ENCODE results near the gene MBOAT1.

MBOAT1 gene

GRCh38 chr6:20162515-20162914 is 49.8 kb downstream of the MBOAT1 start:
- Histone ChIP-seq H3K27me3 (ENCODE audit: control insufficient read depth in 2 of 2, insufficient read depth in 2 of 2, low read length in 2 of 2) (no peaks in the 10 kb centered on the region), H3K9me3 (ENCODE audit: control insufficient read depth in 2 of 2, low read length in 2 of 2) (no peaks in the 10 kb centered on the region), H3K4me1 (ENCODE audit: control insufficient read depth in 2 of 2, insufficient read depth in 2 of 2, low read length in 2 of 2) (peaks cover 2 to 4% of the 10 kb centered on the region in 2 donors), H3K27ac (ENCODE audit: low read depth in 2 of 2, low read length in 2 of 2) (no peak overlapping the region), H3K4me3 (ENCODE audit: low read length in 2 of 2) (no peak overlapping the region), H3K9ac (ENCODE audit: low read depth in 1 of 2, low read length in 2 of 2) (no peak overlapping the region), H3K36me3 (ENCODE audit: control insufficient read depth in 2 of 2, insufficient read depth in 2 of 2, low read length in 2 of 2) (peaks cover 0 to 6% of the 10 kb centered on the region in 2 donors)

GRCh38 chr6:20160541-20161283 is 51.6 kb downstream of the MBOAT1 start:
- Histone ChIP-seq H3K4me3 (ENCODE audit: low read length in 2 of 2) (no peak overlapping the region), H3K36me3 (ENCODE audit: control insufficient read depth in 2 of 2, insufficient read depth in 2 of 2, low read length in 2 of 2) (peaks cover 0 to 3% of the 10 kb centered on the region in 2 donors), H3K27me3 (ENCODE audit: control insufficient read depth in 2 of 2, insufficient read depth in 2 of 2, low read length in 2 of 2) (no peaks in the 10 kb centered on the region), H3K9me3 (ENCODE audit: control insufficient read depth in 2 of 2, low read length in 2 of 2) (no peaks in the 10 kb centered on the region), H3K27ac (ENCODE audit: low read depth in 2 of 2, low read length in 2 of 2) (peak overlapping the region in 1 of 2 donors; percentile 20), H3K4me1 (ENCODE audit: control insufficient read depth in 2 of 2, insufficient read depth in 2 of 2, low read length in 2 of 2) (peaks cover 2 to 4% of the 10 kb centered on the region in 2 donors), H3K9ac (ENCODE audit: low read depth in 1 of 2, low read length in 2 of 2) (no peak overlapping the region)

GRCh38 chr6:20159781-20160540 is 52.3 kb downstream of the MBOAT1 start:
- H3K27me3 ChIP-seq (ENCODE audit: control insufficient read depth in 2 of 2, insufficient read depth in 2 of 2, low read length in 2 of 2) = no peaks in the 10 kb centered on the region
- H3K9ac ChIP-seq (ENCODE audit: low read depth in 1 of 2, low read length in 2 of 2) = no peak overlapping the region
- H3K27ac ChIP-seq (ENCODE audit: low read depth in 2 of 2, low read length in 2 of 2) = no peak overlapping the region
- peaks cover 0 to under 1% of the 10 kb centered on the region in 2 donors for H3K36me3 ChIP-seq (ENCODE audit: control insufficient read depth in 2 of 2, insufficient read depth in 2 of 2, low read length in 2 of 2)
- H3K4me1 ChIP-seq (ENCODE audit: control insufficient read depth in 2 of 2, insufficient read depth in 2 of 2, low read length in 2 of 2) = peaks cover 4 to 8% of the 10 kb centered on the region in 2 donors
- H3K9me3 ChIP-seq (ENCODE audit: control insufficient read depth in 2 of 2, low read length in 2 of 2) = no peaks in the 10 kb centered on the region
- no peak overlapping the region for H3K4me3 ChIP-seq (ENCODE audit: low read length in 2 of 2)

- H3K27me3 ChIP-seq (ENCODE audit: control insufficient read depth in 2 of 2, insufficient read depth in 2 of 2, low read length in 2 of 2) = no peaks in the 10 kb centered on the region
- no peak overlapping the region for H3K4me3 ChIP-seq (ENCODE audit: low read length in 2 of 2)
- no peak overlapping the region for H3K9ac ChIP-seq (ENCODE audit: low read depth in 1 of 2, low read length in 2 of 2)
- H3K36me3 ChIP-seq (ENCODE audit: control insufficient read depth in 2 of 2, insufficient read depth in 2 of 2, low read length in 2 of 2) = no peaks in the 10 kb centered on the region
- no peaks in the 10 kb centered on the region for H3K9me3 ChIP-seq (ENCODE audit: control insufficient read depth in 2 of 2, low read length in 2 of 2)
- peaks cover 4 to 13% of the 10 kb centered on the region in 2 donors for H3K4me1 ChIP-seq (ENCODE audit: control insufficient read depth in 2 of 2, insufficient read depth in 2 of 2, low read length in 2 of 2)
- no peak overlapping the region for H3K27ac ChIP-seq (ENCODE audit: low read depth in 2 of 2, low read length in 2 of 2)
These were observed 53.2 kb downstream of the MBOAT1 start for GRCh38 chr6:20159098-20159497.

- Histone ChIP-seq H3K27me3 (ENCODE audit: control insufficient read depth in 2 of 2, insufficient read depth in 2 of 2, low read length in 2 of 2) (no peaks in the 10 kb centered on the region), H3K9ac (ENCODE audit: low read depth in 1 of 2, low read length in 2 of 2) (no peak overlapping the region), H3K36me3 (ENCODE audit: control insufficient read depth in 2 of 2, insufficient read depth in 2 of 2, low read length in 2 of 2) (no peaks in the 10 kb centered on the region), H3K9me3 (ENCODE audit: control insufficient read depth in 2 of 2, low read length in 2 of 2) (no peaks in the 10 kb centered on the region), H3K4me1 (ENCODE audit: control insufficient read depth in 2 of 2, insufficient read depth in 2 of 2, low read length in 2 of 2) (peaks cover 4 to 13% of the 10 kb centered on the region in 2 donors), H3K4me3 (ENCODE audit: low read length in 2 of 2) (no peak overlapping the region), H3K27ac (ENCODE audit: low read depth in 2 of 2, low read length in 2 of 2) (no peak overlapping the region)
These were observed 53.6 kb downstream of the MBOAT1 start for GRCh38 chr6:20158676-20159075.

- no peaks in the 10 kb centered on the region for H3K27me3 ChIP-seq (ENCODE audit: control insufficient read depth in 2 of 2, insufficient read depth in 2 of 2, low read length in 2 of 2)
- no peaks in the 10 kb centered on the region for H3K9me3 ChIP-seq (ENCODE audit: control insufficient read depth in 2 of 2, low read length in 2 of 2)
These were observed 55.4 kb downstream of the MBOAT1 start for GRCh38 chr6:20156824-20157223.

GRCh38 chr6:20154753-20155152 is 57.5 kb downstream of the MBOAT1 start:
- Histone ChIP-seq H3K9ac (ENCODE audit: low read depth in 1 of 2, low read length in 2 of 2) (no peak overlapping the region), H3K27me3 (ENCODE audit: control insufficient read depth in 2 of 2, insufficient read depth in 2 of 2, low read length in 2 of 2) (no peaks in the 10 kb centered on the region), H3K4me3 (ENCODE audit: low read length in 2 of 2) (no peak overlapping the region), H3K36me3 (ENCODE audit: control insufficient read depth in 2 of 2, insufficient read depth in 2 of 2, low read length in 2 of 2) (peaks cover 5 to 6% of the 10 kb centered on the region in 2 donors), H3K4me1 (ENCODE audit: control insufficient read depth in 2 of 2, insufficient read depth in 2 of 2, low read length in 2 of 2) (peaks cover 4 to 11% of the 10 kb centered on the region in 2 donors), H3K27ac (ENCODE audit: low read depth in 2 of 2, low read length in 2 of 2) (no peak overlapping the region), H3K9me3 (ENCODE audit: control insufficient read depth in 2 of 2, low read length in 2 of 2) (no peaks in the 10 kb centered on the region)

More at GRCh38 chr6:20156824-20157223, 55.4 kb downstream of the MBOAT1 start:
- Histone ChIP-seq H3K4me3 (ENCODE audit: low read length in 2 of 2) (no peak overlapping the region), H3K36me3 (ENCODE audit: control insufficient read depth in 2 of 2, insufficient read depth in 2 of 2, low read length in 2 of 2) (no peaks in the 10 kb centered on the region), H3K27ac (ENCODE audit: low read depth in 2 of 2, low read length in 2 of 2) (no peak overlapping the region), H3K4me1 (ENCODE audit: control insufficient read depth in 2 of 2, insufficient read depth in 2 of 2, low read length in 2 of 2) (peaks cover 4 to 13% of the 10 kb centered on the region in 2 donors), H3K9ac (ENCODE audit: low read depth in 1 of 2, low read length in 2 of 2) (no peak overlapping the region)

GRCh38 chr6:20153194-20153593 is 59.1 kb downstream of the MBOAT1 start:
- Histone ChIP-seq H3K4me1 (ENCODE audit: control insufficient read depth in 2 of 2, insufficient read depth in 2 of 2, low read length in 2 of 2) (peaks cover 2 to 11% of the 10 kb centered on the region in 2 donors), H3K27ac (ENCODE audit: low read depth in 2 of 2, low read length in 2 of 2) (no peak overlapping the region), H3K4me3 (ENCODE audit: low read length in 2 of 2) (no peak overlapping the region), H3K9ac (ENCODE audit: low read depth in 1 of 2, low read length in 2 of 2) (no peak overlapping the region), H3K27me3 (ENCODE audit: control insufficient read depth in 2 of 2, insufficient read depth in 2 of 2, low read length in 2 of 2) (no peaks in the 10 kb centered on the region), H3K9me3 (ENCODE audit: control insufficient read depth in 2 of 2, low read length in 2 of 2) (no peaks in the 10 kb centered on the region), H3K36me3 (ENCODE audit: control insufficient read depth in 2 of 2, insufficient read depth in 2 of 2, low read length in 2 of 2) (peaks cover 5 to 6% of the 10 kb centered on the region in 2 donors)

GRCh38 chr6:20148433-20148832 is 63.8 kb downstream of the MBOAT1 start:
- Histone ChIP-seq H3K4me1 (ENCODE audit: control insufficient read depth in 2 of 2, insufficient read depth in 2 of 2, low read length in 2 of 2) (no peaks in the 10 kb centered on the region), H3K36me3 (ENCODE audit: control insufficient read depth in 2 of 2, insufficient read depth in 2 of 2, low read length in 2 of 2) (peaks cover 16 to 28% of the 10 kb centered on the region in 2 donors), H3K4me3 (ENCODE audit: low read length in 2 of 2) (no peak overlapping the region), H3K27ac (ENCODE audit: low read depth in 2 of 2, low read length in 2 of 2) (no peak overlapping the region), H3K27me3 (ENCODE audit: control insufficient read depth in 2 of 2, insufficient read depth in 2 of 2, low read length in 2 of 2) (no peaks in the 10 kb centered on the region), H3K9ac (ENCODE audit: low read depth in 1 of 2, low read length in 2 of 2) (no peak overlapping the region), H3K9me3 (ENCODE audit: control insufficient read depth in 2 of 2, low read length in 2 of 2) (no peaks in the 10 kb centered on the region)

- no peaks in the 10 kb centered on the region for H3K4me1 ChIP-seq (ENCODE audit: control insufficient read depth in 2 of 2, insufficient read depth in 2 of 2, low read length in 2 of 2)
- no peaks in the 10 kb centered on the region for H3K27me3 ChIP-seq (ENCODE audit: control insufficient read depth in 2 of 2, insufficient read depth in 2 of 2, low read length in 2 of 2)
- H3K9me3 ChIP-seq (ENCODE audit: control insufficient read depth in 2 of 2, low read length in 2 of 2) = no peaks in the 10 kb centered on the region
- peaks cover 23 to 33% of the 10 kb centered on the region in 2 donors for H3K36me3 ChIP-seq (ENCODE audit: control insufficient read depth in 2 of 2, insufficient read depth in 2 of 2, low read length in 2 of 2)
- H3K9ac ChIP-seq (ENCODE audit: low read depth in 1 of 2, low read length in 2 of 2) = no peak overlapping the region
- no peak overlapping the region for H3K4me3 ChIP-seq (ENCODE audit: low read length in 2 of 2)
- no peak overlapping the region for H3K27ac ChIP-seq (ENCODE audit: low read depth in 2 of 2, low read length in 2 of 2)
These were observed 64.8 kb downstream of the MBOAT1 start for GRCh38 chr6:20147469-20147868.
